ENCODE measurements around the gene HDGFL3.
A peak's percentile ranks its signal among the peaks of the same experiment; 100 is the strongest.

HDGFL3 gene

GRCh38 chr15:83108266-83109219, 99.1 kb downstream of the HDGFL3 start:
- TF ChIP-seq, protein P1, sequence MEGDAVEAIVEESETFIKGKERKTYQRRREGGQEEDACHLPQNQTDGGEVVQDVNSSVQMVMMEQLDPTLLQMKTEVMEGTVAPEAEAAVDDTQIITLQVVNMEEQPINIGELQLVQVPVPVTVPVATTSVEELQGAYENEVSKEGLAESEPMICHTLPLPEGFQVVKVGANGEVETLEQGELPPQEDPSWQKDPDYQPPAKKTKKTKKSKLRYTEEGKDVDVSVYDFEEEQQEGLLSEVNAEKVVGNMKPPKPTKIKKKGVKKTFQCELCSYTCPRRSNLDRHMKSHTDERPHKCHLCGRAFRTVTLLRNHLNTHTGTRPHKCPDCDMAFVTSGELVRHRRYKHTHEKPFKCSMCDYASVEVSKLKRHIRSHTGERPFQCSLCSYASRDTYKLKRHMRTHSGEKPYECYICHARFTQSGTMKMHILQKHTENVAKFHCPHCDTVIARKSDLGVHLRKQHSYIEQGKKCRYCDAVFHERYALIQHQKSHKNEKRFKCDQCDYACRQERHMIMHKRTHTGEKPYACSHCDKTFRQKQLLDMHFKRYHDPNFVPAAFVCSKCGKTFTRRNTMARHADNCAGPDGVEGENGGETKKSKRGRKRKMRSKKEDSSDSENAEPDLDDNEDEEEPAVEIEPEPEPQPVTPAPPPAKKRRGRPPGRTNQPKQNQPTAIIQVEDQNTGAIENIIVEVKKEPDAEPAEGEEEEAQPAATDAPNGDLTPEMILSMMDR (IDR thresholded peaks at IDR 0.05; ENCODE audit: insufficient read depth, low read depth, low read length, missing control alignments), result no peak
- peak overlapping the region; percentile 77 for H3K4me3 ChIP-seq (ENCODE audit: low read depth, low read length)
- peak; percentile 83 for DNase-seq (ENCODE audit: low read depth)

- TF ChIP-seq, protein P1 (IDR thresholded peaks at IDR 0.05; ENCODE audit: insufficient read depth, low read depth, low read length, missing control alignments), result no peak
- no peak for DNase-seq (ENCODE audit: low read depth)
Measured at GRCh38 chr15:83107841-83108181, 99.8 kb downstream of the HDGFL3 start.

DNA sequence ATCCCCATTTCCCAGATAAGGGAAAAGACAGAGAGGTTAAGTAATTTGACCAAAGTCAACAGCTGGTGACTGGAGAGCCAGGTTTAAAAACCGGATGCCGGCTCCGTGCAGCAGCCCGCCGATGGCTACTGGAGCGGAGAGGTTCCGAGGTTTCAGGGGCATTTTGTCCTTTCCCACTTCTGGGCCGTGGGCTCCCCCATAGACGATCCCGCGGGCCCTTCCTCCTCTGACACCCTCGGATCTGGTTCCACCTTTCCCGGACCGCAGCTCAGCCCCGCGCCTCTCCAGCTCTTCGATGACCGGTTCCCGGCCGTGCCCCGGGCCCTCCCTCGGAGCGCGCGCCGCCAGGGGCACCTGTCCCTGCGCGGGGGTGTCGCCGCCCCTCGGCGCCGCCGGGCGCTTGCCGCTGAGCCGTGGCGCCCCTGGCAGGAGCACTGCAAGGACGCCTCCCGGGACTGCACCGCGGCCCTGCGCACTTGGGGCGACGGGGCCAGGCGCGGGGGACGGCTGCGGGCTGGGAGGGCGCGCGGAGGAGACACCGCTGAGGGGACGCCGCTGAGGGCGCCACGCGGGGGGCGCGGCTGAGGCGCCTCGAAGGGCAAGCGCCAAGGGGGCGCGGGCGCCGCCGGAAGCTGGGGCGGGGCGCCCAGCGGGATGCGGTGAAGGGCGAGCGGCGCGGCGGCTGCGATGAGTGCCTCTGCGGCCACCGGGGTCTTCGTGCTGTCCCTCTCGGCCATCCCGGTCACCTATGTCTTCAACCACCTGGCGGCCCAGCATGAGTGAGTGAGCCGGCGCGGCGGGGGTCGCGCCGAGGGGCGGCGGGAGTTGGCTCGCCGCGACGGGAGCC, 100.4 kb downstream of the HDGFL3 start, which contains the start of gene TM6SF1:
Gene TM6SF1, plus strand, starts transcription at position 652 of the 847 bp plus-strand sequence. Its CDS starts 36 bp downstream, at position 688.
- H3K4me3 ChIP-seq (ENCODE audit: low read depth, low read length), result peak within 1 kb of the TSS; percentile 77
- DNase-seq (ENCODE audit: low read depth), result peak; percentile 44
- TF ChIP-seq, protein P1 (IDR thresholded peaks at IDR 0.05; ENCODE audit: insufficient read depth, low read depth, low read length, missing control alignments), result peak; percentile 11

More at GRCh38 chr15:83107841-83108181, 99.8 kb downstream of the HDGFL3 start:
- peak overlapping the region; percentile 77 for H3K4me3 ChIP-seq (ENCODE audit: low read depth, low read length)

- DNase-seq (ENCODE audit: low read depth), result no peak
- TF ChIP-seq, protein P1 (IDR thresholded peaks at IDR 0.05; ENCODE audit: insufficient read depth, low read depth, low read length, missing control alignments), result no peak
- no peak overlapping the region for H3K4me3 ChIP-seq (ENCODE audit: low read depth, low read length)
Measured at GRCh38 chr15:83105440-83105839, 102.2 kb downstream of the HDGFL3 start.

GRCh38 chr15:83104141-83104540, 103.5 kb downstream of the HDGFL3 start:
- no peak for DNase-seq (ENCODE audit: low read depth)
- H3K4me3 ChIP-seq (ENCODE audit: low read depth, low read length), result no peak overlapping the region
- TF ChIP-seq, protein P1 (IDR thresholded peaks at IDR 0.05; ENCODE audit: insufficient read depth, low read depth, low read length, missing control alignments), result no peak

GRCh38 chr15:83102346-83102745, 105.3 kb downstream of the HDGFL3 start:
- no peak overlapping the region for H3K4me3 ChIP-seq (ENCODE audit: low read depth, low read length)
- TF ChIP-seq, protein P1 (IDR thresholded peaks at IDR 0.05; ENCODE audit: insufficient read depth, low read depth, low read length, missing control alignments), result no peak
- DNase-seq (ENCODE audit: low read depth), result no peak
